PC-3 (cell line): ENCODE results near the gene MT3.

Source experiments
- CTCF ChIP-seq: fragments of 300-600 bp; sonication (generic); conservative IDR thresholded peaks from 2 replicates; pipeline ENCODE4 v1.5.1; 2017; ENCODE audit warnings: antibody characterized with exemption, low read depth, mild to moderate bottlenecking, low read length
- EZH2 ChIP-seq: fragments of 300-600 bp; sonication (generic); IDR thresholded peaks from one replicate; pipeline ENCODE4 v1.6.1; 2017; ENCODE audit warnings: antibody characterized with exemption, mild to moderate bottlenecking, low read length; ENCODE audit not compliant: unreplicated experiment

DNA sequence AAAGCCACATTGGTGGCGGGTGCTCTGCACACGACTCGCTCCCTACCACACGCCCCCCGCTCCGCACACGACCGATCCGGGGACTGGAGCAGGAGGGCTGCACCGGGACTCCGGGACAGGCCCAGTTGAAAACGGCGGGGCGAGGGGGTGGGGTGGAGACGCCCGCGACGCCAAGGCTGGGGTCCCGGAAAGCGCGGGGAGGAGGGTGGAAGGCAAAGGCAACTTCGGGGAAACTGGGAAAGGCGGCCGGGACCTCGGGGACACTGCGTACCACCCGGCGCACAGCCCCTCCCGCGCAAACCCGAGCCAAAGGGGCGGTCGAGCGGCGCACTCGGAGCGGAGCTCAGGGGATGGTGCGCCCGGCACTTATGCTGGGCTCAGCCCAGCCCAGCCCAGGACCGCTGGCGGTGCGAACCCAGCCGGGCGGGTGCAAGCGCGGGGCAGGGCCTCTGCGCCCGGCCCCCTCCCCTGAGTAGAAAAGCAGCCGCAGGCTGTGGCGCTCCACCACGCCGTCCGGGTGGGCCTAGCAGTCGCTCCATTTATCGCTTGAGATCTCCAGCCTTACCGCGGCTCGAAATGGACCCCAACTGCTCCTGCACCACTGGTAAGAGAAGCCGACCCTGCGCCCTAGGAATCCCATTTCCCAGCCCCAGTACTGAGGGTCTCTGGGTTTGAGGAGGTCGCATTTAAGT, 43.0 kb downstream of the MT3 start, which contains the start of gene MT1M:
- no peak for TF ChIP-seq CTCF
- no peak for TF ChIP-seq EZH2
